GM12878 (cell line): Measurements from ENCODE around the gene RPS6KA2. TPM values are rescaled to one million over a fixed set of nuclear protein-coding genes. Genes with fewer than 3 reads are reported as not detected.

Source experiments
- ATAC-seq: fragments of 200-7000 bp; cut with Tn5 transposase; 3 replicates; pipeline ENCODE4 v1.9.1; 2020; ENCODE audit warnings: mild to moderate bottlenecking, moderate library complexity
- BruUV-seq: library from RNA; stranded (reverse); fragments of 400-500 nt; replicated peaks from 2 replicates; lab custom pipeline; 2021; lab: Mats Ljungman, UMichigan
- CTCF ChIA-PET: fragments of 300-600 bp; sonication (Branson Sonifier 250); formaldehyde crosslinking; extraction: SDS; loops from one replicate; lab custom pipeline; 2021; ENCODE audit warnings: inconsistent platforms; lab: Yijun Ruan, JAX
- POLR2A ChIA-PET: fragments of 350-600 bp; formaldehyde crosslinking; extraction: SDS; loops from one replicate; lab custom pipeline; 2021; ENCODE audit warnings: inconsistent platforms; lab: Charles Lee
- RAD21 ChIA-PET: fragments of 300-600 bp; sonication (Branson Sonifier 250); formaldehyde crosslinking; loops from one replicate; lab custom pipeline; 2023; ENCODE audit warnings: antibody characterized with exemption; ENCODE audit not compliant: unreplicated experiment; lab: Charles Lee
- SMC1A ChIA-PET: fragments of 300-600 bp; sonication (Branson Sonifier 250); formaldehyde crosslinking; loops from one replicate; lab custom pipeline; 2023; ENCODE audit not compliant: unreplicated experiment, uncharacterized antibody; lab: Charles Lee
- DNase-seq: peaks from one replicate; pipeline ENCODE4 v3.0.0-alpha.2; 2011; ENCODE audit warnings: low read depth, low spot score
- FAIRE-seq: peaks from 3 replicates; lab custom pipeline; 2011; peaks lifted over from hg19 to GRCh38; lab: Jason Lieb, UNC
- H2AFZ ChIP-seq: 2 replicates; pipeline ENCODE4 v1.6.0; 2011; ENCODE audit warnings: low read depth, low read length, control low read depth; ENCODE audit not compliant: control insufficient read depth
- H3K27ac ChIP-seq: 2 replicates; pipeline ENCODE4 v1.5.1; 2011; ENCODE audit warnings: control low read depth; ENCODE audit not compliant: control insufficient read depth, insufficient read depth
- H3K27me3 ChIP-seq, 2 experiments: replicated peaks in 1 of 2; 2 replicates each; pipeline versions ENCODE4 v1.6.0 to v1.6.1; 2011; ENCODE audit warnings: low read length in 1 of 2; ENCODE audit not compliant: control insufficient read depth in 2 of 2, insufficient read depth in 2 of 2
- H3K36me3 ChIP-seq, 2 experiments: 2 replicates each; pipeline ENCODE4 v1.5.1; 2011; ENCODE audit warnings: low read length in 1 of 2; ENCODE audit not compliant: control insufficient read depth in 2 of 2, insufficient read depth in 2 of 2
- H3K4me1 ChIP-seq: 2 replicates; pipeline ENCODE4 v1.6.1; 2011; ENCODE audit warnings: mild to moderate bottlenecking, low read length, moderate library complexity, mixed read lengths; ENCODE audit not compliant: control insufficient read depth, insufficient read depth
- H3K4me2 ChIP-seq: 2 replicates; pipeline ENCODE4 v1.6.0; 2011; ENCODE audit warnings: control low read depth; ENCODE audit not compliant: control insufficient read depth, insufficient read depth
- H3K4me3 ChIP-seq: fragments of 200-600 bp; sonication (generic); 2 replicates; pipeline ENCODE4 v1.5.1; 2016
- H3K79me2 ChIP-seq: 2 replicates; pipeline ENCODE4 v1.6.0; 2011; ENCODE audit warnings: low read length; ENCODE audit not compliant: control insufficient read depth, insufficient read depth
- H3K9ac ChIP-seq: 2 replicates; pipeline ENCODE4 v1.8.0; 2011; ENCODE audit warnings: low read length, control low read depth, mixed read lengths; ENCODE audit not compliant: control insufficient read depth, insufficient read depth
- H3K9me3 ChIP-seq: replicated peaks from 3 replicates; pipeline ENCODE4 v1.5.1; 2011; ENCODE audit warnings: mild to moderate bottlenecking, low read length; ENCODE audit not compliant: control insufficient read depth, insufficient read depth
- H4K20me1 ChIP-seq: 2 replicates; pipeline ENCODE4 v1.6.0; 2011; ENCODE audit not compliant: control insufficient read depth, insufficient read depth
- BHLHE40 ChIP-seq, 2 experiments: fragments of 450-650 bp in 1 of 2; IDR thresholded peaks; 2 replicates each; pipeline ENCODE4 v1.6.1; 2011 to 2017; ENCODE audit warnings: low read depth in 2 of 2, borderline replicate concordance in 1 of 2, improper control_type of control experiment in 1 of 2, low read length in 1 of 2, mild to moderate bottlenecking in 1 of 2
- CBFB ChIP-seq: IDR thresholded peaks from 2 replicates; pipeline ENCODE4 v1.6.1; 2016; ENCODE audit warnings: antibody characterized with exemption, low read depth
- EED ChIP-seq: sonication (generic); IDR thresholded peaks from 2 replicates; pipeline ENCODE4 v1.6.1; 2016; ENCODE audit warnings: antibody characterized with exemption, low read depth
- ELK1 ChIP-seq: IDR thresholded peaks from 2 replicates; pipeline ENCODE4 v1.6.1; 2012; ENCODE audit warnings: low read depth, low read length, improper control_type of control experiment
- HCFC1 ChIP-seq: fragments of 150-350 bp; IDR thresholded peaks from 2 replicates; pipeline ENCODE4 v1.6.1; 2014; ENCODE audit warnings: low read length
- IKZF2 ChIP-seq, 2 experiments: fragments of 450-650 bp; IDR thresholded peaks; 2 replicates each; pipeline ENCODE4 v1.6.1; 2017; ENCODE audit warnings: mild to moderate bottlenecking in 2 of 2, moderate library complexity in 2 of 2
- PKNOX1 ChIP-seq: fragments of 450-650 bp; IDR thresholded peaks from 2 replicates; pipeline ENCODE4 v1.6.1; 2016; ENCODE audit warnings: mild to moderate bottlenecking
- POU2F2 ChIP-seq: IDR thresholded peaks from 3 replicates; pipeline ENCODE4 v1.6.1; 2011; ENCODE audit warnings: low read depth, mild to moderate bottlenecking, low read length, borderline replicate concordance
- RCOR1 ChIP-seq: conservative IDR thresholded peaks from 2 replicates; pipeline ENCODE4 v1.6.1; 2012; ENCODE audit warnings: low read depth, low read length, improper control_type of control experiment
- SPI1 ChIP-seq: IDR thresholded peaks from 2 replicates; pipeline ENCODE4 v1.6.1; 2011; ENCODE audit warnings: low read depth, mild to moderate bottlenecking, low read length, moderate library complexity, borderline replicate concordance; ENCODE audit not compliant: insufficient read depth
- TCF12 ChIP-seq: IDR thresholded peaks from 2 replicates; pipeline ENCODE4 v1.6.1; 2011; ENCODE audit warnings: low read depth, mild to moderate bottlenecking, low read length
- TCF3 ChIP-seq: IDR thresholded peaks from 2 replicates; pipeline ENCODE4 v1.6.1; 2012; ENCODE audit warnings: low read depth, mild to moderate bottlenecking, low read length, borderline replicate concordance; ENCODE audit not compliant: insufficient read depth
- ZNF24 ChIP-seq: fragments of 450-650 bp; IDR thresholded peaks from 2 replicates; pipeline ENCODE4 v1.6.1; 2017; ENCODE audit warnings: antibody characterized with exemption, mild to moderate bottlenecking
- whole genome bisulfite sequencing: methylation state at CpG from one replicate; pipeline ENCODE4 v1.1.6; 2016; ENCODE audit warnings: low lambda C conversion rate; ENCODE audit not compliant: insufficient replicate concordance, insufficient coverage; ENCODE audit errors: missing lambda C conversion rate; 5-methylcytosine and 5-hydroxymethylcytosine counted together
- in situ Hi-C: fragments of 300-500 bp; cut with MboI; formaldehyde crosslinking; loops from 9 replicates; pipeline ENCODE4 v1.14.3; 2018; ENCODE audit warnings: mixed read lengths
- intact Hi-C: fragments of 100-400 bp; cut with micrococcal nuclease; formaldehyde crosslinking; loops from one replicate; pipeline ENCODE4 v1.14.2; 2022; ENCODE audit not compliant: unreplicated experiment
- polyA plus RNA-seq, 11 experiments: library from polyadenylated mRNA; depleted of rRNA in 4 of 11; unstranded in 6 of 11; stranded (reverse) in 5 of 11; fragments of >200 nt; fragmentation: Nextera tagmentation in 4 of 11; fragmentation: Illumina TruSeq in 1 of 11; extraction: Ambion mirVana in 4 of 11; extraction: Trizol in 1 of 11; gene quantifications; 1 replicate in 1 of 11; 2 replicates in 10 of 11; pipeline versions ENCODE4 v1.2.1 to v1.2.3, GENCODE V29; 2011 to 2016; ENCODE audit warnings: inconsistent platforms in 2 of 11, missing spikeins in 2 of 11, low read depth in 1 of 11
- total RNA-seq, 4 experiments: library from RNA; depleted of rRNA in 3 of 4; stranded (reverse); fragments of >200 nt in 3 of 4; fragmentation: Illumina TruSeq in 1 of 4; extraction: Trizol in 1 of 4; gene quantifications; 2 replicates each; pipeline versions ENCODE4 v1.2.1 to v1.2.3, GENCODE V29; 2013 to 2021
- TF ChIP-seq, protein P1 (sequence below): IDR thresholded peaks from 2 replicates; pipeline ENCODE4 v1.6.1; 2011; ENCODE audit warnings: mild to moderate bottlenecking, low read depth, low read length, moderate library complexity; ENCODE audit not compliant: insufficient replicate concordance
- TF ChIP-seq, protein P2 (sequence below): IDR thresholded peaks from 2 replicates; pipeline ENCODE4 v1.6.1; 2011; ENCODE audit warnings: borderline replicate concordance, low read depth, mild to moderate bottlenecking, moderate library complexity, mixed read lengths, low read length; ENCODE audit not compliant: insufficient read depth; ENCODE audit errors: extremely low read length

RPS6KA2 gene
- total and polyA plus RNA-seq, 10 of the 15 experiments (the other 5 are each of a cell fraction or from before 2014, with no cell fraction given): 0.02 to 1.0 (median 0.22) TPM; not detected in 1

- no peak for TF ChIP-seq ELK1
- TF ChIP-seq RCOR1: no peak
- TF ChIP-seq TCF3: 0 out of 2 replicates have a peak, but pooled peaks have one; percentile 30
- TF ChIP-seq CBFB: no peak
Measured at GRCh38 chr6:166588691-166589336, 38.2 kb downstream of the RPS6KA2 start (continued).

DNA sequence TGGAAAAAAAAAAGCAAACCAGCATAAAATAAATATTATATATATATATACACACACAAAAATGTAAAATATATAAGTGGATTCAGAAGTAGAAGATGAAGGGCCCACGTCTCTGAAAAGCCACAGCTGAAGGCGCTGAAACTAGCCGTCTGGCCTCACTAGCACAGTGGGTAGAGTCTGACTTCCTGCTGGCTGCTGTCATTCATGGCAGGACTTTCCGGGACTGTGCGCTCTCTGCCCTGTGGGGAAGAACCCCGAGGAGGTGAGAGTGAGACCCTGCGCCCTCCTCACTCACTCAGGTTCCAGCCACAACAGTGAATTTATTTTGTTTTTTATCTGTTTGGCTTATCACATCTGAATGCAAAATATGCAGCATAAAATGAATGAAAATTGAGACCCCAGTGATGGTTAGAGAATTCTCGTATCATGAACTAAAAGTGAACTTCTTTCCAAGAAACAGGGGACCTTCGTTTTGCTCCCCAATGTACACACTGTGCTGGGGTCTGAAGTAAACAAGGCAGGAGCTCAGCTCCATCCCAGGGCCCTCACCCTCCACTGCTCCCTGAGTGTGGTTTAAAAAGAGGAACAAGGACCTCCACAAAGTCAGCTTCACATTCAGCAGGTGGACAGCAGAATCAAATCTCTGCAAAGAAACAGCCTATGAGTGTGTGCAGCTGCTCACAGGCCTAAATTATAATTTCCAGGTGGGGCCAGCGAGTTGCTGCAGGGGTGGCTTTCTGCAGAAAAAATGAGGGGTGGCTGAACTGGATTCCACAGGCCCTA, 39.2 kb downstream of the RPS6KA2 start:
- H3K27ac ChIP-seq: peak overlapping the region; percentile 73
- 3% methylated on average over 10 of the region's 10 CpGs for WGBS
- H3K4me1 ChIP-seq: peaks cover 32% of the 10 kb centered on the region
- H3K36me3 ChIP-seq: no peaks in the 10 kb centered on the region
- in situ Hi-C loops: no loop called here
- CTCF ChIA-PET: no interaction called here
- ATAC-seq: peak; percentile 88
- H3K9ac ChIP-seq: peak overlapping the region; percentile 31
- peak overlapping the region; percentile 57 for H3K4me3 ChIP-seq
- H2AFZ ChIP-seq: peak overlapping the region; percentile 52
- BruUV-seq: no TSS peak
- no peaks in the 10 kb centered on the region for H3K79me2 ChIP-seq
- intact Hi-C loops: loop anchor here (2.0 kb wide), 1 partner anchor 39 kb away; the partner anchor contains the start of gene RPS6KA2
- FAIRE-seq: peak; percentile 47
- SMC1A ChIA-PET: interaction anchor here (1.1 to 1.4 kb wide), 3 partner anchors 13 to 187 kb away, joined by 3 to 5 read pairs (median 3); no protein-coding TSS in a partner anchor
- H3K4me2 ChIP-seq: peak overlapping the region; percentile 84
- no peaks in the 10 kb centered on the region for H3K9me3 ChIP-seq
- POLR2A ChIA-PET: interaction anchor here (1.3 kb wide), 1 partner anchor 243 kb away, joined by 3 read pairs; no protein-coding TSS in a partner anchor
- peak; percentile 58 for DNase-seq
- H3K27me3 ChIP-seq: no peaks in the 10 kb centered on the region
- RAD21 ChIA-PET: interaction anchor here (1.8 kb wide), 1 partner anchor 40 kb away, joined by 8 read pairs; the partner anchor contains the start of gene RPS6KA2
- no peaks in the 10 kb centered on the region for H4K20me1 ChIP-seq
- TF ChIP-seq, protein P1, sequence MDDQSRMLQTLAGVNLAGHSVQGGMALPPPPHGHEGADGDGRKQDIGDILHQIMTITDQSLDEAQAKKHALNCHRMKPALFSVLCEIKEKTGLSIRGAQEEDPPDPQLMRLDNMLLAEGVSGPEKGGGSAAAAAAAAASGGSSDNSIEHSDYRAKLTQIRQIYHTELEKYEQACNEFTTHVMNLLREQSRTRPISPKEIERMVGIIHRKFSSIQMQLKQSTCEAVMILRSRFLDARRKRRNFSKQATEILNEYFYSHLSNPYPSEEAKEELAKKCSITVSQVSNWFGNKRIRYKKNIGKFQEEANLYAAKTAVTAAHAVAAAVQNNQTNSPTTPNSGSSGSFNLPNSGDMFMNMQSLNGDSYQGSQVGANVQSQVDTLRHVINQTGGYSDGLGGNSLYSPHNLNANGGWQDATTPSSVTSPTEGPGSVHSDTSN: peak; percentile 77
- TF ChIP-seq, protein P2, sequence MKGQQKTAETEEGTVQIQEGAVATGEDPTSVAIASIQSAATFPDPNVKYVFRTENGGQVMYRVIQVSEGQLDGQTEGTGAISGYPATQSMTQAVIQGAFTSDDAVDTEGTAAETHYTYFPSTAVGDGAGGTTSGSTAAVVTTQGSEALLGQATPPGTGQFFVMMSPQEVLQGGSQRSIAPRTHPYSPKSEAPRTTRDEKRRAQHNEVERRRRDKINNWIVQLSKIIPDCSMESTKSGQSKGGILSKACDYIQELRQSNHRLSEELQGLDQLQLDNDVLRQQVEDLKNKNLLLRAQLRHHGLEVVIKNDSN: no peak
- TF ChIP-seq HCFC1 (0 out of 2 replicates have a peak, but pooled peaks have one; percentile 13), PKNOX1 (peak; percentile 82), ZNF24 (no peak), TCF12 (peak; percentile 94), EED (peak; percentile 53; the same call in 1 of the 2 replicates), IKZF2 (IDR thresholded peaks at IDR 0.05) (peak; percentile 53 to 58; a peak in 2 of 4 replicates), BHLHE40 (IDR thresholded peaks at IDR 0.05; ENCODE audit: borderline replicate concordance in 1 of 2, low read depth in 2 of 2, low read length in 1 of 2) (peak in 1 of 2 experiments; percentile 12; a peak in 1 of 4 replicates), TCF3 (peak; percentile 85; the same call in 1 of the 2 replicates), SPI1 (peak; percentile 91), POU2F2 (peak; percentile 24; the same call in 1 of the 3 replicates)
